ENCODE measurements around the gene TROAP. TPM values are rescaled to one million over a fixed set of nuclear protein-coding genes. Genes with fewer than 3 reads are reported as not detected.
"Not testable (repeated sequence)": the region's sequence is repeated elsewhere in the genome, so short reads cannot be mapped to it uniquely, and the experiment has no call there.

TROAP gene
- polyA plus RNA-seq, 1 donor = 11.4 TPM

DNA sequence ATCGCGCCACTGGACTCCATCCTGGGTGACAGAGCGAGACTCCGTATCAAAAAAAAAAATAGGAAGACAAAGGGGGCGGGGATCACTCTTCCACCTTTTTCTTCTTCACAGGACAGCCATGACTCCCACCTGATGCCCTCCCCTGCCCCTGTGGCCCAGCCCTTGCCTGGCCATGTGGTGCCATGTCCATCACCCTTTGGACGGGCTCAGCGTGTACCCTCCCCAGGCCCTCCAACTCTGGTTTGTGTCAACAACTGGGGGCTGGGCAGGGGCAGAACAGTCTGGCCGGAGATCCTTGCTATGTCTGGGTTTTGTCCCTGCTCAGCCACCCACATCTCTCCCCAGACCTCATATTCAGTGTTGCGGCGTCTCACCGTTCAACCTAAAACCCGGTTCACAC, 5.8 kb downstream of the TROAP start:
- no peak for DNase-seq (ENCODE audit: low read depth)

DNA sequence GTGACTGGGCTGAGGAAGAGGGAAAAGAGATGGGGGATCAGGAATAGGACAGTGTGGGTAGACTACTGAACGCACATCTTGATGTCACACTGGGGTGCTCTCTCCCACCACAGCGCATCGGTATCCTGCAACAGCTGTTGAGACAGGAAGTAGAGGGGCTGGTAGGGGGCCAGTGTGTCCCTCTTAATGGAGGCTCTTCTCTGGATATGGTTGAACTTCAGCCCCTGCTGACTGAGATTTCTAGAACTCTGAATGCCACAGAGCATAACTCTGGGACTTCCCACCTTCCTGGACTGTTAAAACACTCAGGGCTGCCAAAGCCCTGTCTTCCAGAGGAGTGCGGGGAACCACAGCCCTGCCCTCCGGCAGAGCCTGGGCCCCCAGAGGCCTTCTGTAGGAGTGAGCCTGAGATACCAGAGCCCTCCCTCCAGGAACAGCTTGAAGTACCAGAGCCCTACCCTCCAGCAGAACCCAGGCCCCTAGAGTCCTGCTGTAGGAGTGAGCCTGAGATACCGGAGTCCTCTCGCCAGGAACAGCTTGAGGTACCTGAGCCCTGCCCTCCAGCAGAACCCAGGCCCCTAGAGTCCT, 7.1 kb downstream of the TROAP start:
- DNase-seq (ENCODE audit: low read depth) = no peak

DNA sequence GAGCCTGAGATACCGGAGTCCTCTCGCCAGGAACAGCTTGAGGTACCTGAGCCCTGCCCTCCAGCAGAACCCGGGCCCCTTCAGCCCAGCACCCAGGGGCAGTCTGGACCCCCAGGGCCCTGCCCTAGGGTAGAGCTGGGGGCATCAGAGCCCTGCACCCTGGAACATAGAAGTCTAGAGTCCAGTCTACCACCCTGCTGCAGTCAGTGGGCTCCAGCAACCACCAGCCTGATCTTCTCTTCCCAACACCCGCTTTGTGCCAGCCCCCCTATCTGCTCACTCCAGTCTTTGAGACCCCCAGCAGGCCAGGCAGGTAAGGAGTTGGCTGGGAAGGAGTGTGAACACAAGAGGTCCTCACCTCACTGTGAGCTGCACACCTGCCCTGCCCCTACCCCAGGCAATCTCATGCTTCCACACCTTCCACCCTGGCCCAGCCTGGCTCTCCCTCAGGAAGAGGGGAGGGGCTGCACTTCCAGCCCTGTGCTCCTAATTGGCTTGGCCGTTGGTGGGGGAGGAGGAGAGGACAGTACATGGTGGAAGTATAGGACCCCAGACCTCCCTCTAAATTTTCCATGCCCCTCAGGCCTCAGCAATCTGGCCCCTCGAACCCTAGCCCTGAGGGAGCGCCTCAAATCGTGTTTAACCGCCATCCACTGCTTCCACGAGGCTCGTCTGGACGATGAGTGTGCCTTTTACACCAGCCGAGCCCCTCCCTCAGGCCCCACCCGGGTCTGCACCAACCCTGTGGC, 7.8 kb downstream of the TROAP start:
- DNase-seq (ENCODE audit: low read depth) = no peak

DNA sequence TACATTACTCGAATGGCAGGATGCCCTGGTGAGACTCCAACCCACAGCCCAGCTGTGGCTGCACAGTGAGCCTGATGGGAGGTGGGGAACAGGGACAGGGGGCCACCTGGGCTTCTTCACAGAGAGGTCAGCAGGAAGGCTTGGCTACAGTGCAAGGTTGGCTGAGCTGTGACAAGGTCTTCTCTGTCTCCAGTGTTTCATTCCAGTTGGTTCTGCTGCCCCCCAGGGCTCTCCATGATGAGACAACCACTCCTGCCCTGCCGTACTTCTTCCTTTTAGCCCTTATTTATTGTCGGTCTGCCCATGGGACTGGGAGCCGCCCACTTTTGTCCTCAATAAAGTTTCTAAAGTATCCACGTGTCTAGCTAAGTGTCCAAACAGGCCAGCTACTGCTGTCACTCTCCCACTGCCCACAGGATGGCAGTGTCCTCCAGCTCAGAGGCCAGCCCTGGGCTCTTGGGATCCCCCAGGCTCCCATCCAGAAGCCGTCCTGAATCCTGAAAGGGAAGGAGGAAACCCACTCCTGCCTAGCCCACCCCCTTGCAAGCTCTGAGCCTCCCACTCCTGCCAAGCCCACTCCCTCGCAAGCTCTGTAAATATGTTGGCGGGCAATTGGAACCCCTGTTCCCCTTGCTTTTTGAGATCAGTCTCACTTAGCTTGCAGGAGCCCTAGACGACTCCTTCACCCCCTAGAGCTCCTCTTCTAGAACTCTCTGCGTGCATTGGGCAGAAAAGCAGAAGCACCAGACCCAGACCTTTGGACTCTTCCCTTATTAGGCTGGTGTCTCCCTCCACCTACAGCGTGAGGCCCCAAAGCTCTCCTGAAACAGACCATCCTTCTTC, 8.5 kb downstream of the TROAP start:
- no peak for DNase-seq (ENCODE audit: low read depth)

DNA sequence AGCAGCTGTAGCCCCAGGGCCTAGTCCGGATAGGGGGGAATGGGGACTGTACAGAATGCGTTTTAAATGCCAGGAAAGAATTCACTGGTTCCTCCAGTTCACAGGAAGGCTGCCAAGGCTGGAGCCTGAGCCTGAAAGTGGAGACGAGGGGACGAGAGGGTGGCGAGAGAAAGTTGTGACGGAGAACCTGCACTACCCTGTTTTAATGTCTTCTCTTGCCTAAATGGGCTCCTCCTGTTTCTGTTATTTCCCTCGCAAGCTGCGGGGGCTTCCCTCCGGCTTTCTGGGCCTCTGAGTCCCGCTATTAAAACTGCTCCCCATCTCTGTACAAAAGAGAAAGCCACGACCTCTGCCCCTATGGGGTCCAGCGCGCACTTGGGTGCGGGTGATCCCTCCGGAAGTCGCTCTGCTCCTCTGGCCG, 9.4 kb downstream of the TROAP start:
- no peak for DNase-seq (ENCODE audit: low read depth)

DNA sequence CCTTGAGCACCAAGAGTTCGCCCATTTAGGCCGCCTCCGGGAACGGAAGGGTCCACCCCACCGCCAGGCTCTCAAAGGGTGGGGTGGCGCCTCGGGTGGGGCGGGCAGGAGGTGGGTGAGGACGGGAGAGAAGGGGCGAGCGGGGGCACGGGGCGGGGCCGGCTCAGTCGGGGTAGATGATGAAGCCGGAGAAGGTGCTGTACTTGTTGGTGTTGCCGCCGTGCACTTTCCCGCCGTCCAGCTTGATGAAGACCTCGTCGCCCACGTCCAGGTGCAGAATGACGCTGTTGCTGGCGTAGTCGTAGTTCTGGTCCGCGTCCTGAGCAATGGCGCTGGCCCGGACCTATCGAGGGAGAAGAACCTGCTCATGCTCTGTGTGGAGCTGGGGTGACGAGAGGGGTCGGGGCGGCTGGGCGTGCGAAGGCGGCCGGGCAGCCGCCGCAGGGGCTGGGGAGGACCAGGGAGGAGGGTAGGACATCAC, 9.9 kb downstream of the TROAP start:
- DNase-seq (ENCODE audit: low read depth) = no peak

DNA sequence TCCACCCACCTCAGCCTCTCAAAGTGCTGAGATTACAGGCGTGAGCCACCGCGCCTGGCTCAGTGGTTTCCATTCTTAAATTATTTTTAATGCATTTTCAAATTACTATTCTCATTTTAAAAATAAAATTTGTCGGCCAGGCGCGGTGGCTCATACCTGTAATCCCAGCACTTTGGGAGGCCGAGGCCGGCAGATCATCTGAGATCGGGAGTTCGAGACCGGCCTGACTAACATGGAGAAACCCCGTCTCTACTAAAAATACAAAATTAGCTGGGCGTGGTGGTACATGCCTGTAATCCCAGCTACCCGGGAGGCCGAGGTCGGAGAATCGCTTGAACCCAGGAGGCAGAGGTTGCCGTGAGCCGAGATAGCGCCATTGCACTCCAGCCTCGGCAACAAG, 10.7 kb downstream of the TROAP start:
- not testable (repeated sequence) for DNase-seq (ENCODE audit: low read depth)

DNA sequence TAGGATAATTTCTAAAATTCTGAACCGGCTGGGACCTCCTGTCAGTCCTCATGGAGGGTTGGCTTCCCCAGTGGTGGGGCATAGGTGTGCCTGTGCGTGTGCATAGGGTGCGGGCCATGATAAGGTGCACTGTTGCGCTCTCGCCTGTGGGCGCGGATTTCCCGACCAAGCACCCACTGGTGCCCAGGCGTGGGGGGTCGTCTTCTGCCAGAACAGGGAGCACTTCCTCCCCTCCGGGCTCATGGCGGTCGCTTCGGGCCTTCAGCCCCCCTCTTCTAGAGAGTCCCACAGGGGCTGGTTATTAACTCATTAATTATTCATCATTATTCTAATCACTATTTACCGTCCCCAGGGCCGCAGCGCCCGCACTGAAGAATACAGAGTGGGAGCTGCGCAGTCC, 11.2 kb downstream of the TROAP start:
- DNase-seq (ENCODE audit: low read depth) = no peak

DNA sequence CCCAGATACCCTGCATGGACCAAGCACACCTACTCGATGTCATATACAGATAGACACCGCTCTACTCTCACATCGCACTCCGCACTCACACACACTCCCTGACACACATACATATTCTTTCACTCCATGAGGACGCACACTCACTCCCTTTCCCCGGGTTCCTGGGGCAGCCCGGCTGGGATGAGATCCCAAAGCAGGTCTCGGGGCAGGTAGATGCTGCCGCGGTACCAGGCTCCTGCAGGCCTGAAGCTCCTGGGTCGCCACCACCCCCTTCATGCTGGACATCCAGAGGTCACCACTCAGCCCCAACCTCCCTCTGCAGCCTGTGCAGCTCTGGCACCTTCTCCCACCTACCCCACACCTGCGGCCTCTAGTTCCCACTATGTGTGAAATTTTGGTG, 11.6 kb downstream of the TROAP start:
- DNase-seq (ENCODE audit: low read depth) = no peak

DNA sequence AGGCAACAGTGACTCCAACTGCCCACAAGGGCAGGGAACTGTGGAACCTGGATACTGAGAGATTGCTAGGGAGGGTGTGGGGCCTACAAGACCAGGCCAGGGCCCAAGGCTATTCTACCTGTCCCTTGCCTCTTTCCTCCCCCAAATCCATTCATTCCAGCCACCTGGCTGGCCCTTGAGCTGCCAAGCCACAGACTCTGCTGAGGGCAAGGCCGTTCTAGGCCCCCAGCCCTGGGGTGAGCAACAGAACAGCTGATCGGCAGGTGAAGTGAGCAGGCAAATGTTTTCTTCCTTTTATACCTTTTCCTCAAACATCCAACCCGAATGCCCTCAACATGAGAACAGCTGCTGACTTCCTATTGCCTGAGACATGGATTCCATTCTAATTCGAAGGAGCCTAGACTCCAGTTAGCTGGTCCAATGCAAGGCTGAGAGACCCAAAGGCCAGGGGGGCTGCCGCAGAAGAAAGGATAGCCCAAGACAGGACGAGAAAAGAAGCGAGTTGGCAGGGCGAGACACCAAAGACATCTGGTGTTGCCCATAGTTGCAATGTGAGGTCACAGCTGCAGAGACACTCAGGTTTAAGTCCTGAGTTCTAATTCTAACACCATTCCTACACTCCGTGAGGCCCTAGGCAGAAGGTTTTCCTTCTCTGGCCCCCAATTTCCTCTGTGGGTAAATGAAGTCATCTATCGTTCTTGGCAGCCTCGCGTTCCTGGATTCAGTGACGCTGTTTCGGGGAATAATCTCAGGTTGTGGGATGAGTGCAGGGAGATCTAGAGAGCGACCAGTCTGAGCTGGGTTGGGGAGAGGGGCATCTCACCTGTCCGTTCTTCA, 12.3 kb downstream of the TROAP start:
- no peak for DNase-seq (ENCODE audit: low read depth)

DNA sequence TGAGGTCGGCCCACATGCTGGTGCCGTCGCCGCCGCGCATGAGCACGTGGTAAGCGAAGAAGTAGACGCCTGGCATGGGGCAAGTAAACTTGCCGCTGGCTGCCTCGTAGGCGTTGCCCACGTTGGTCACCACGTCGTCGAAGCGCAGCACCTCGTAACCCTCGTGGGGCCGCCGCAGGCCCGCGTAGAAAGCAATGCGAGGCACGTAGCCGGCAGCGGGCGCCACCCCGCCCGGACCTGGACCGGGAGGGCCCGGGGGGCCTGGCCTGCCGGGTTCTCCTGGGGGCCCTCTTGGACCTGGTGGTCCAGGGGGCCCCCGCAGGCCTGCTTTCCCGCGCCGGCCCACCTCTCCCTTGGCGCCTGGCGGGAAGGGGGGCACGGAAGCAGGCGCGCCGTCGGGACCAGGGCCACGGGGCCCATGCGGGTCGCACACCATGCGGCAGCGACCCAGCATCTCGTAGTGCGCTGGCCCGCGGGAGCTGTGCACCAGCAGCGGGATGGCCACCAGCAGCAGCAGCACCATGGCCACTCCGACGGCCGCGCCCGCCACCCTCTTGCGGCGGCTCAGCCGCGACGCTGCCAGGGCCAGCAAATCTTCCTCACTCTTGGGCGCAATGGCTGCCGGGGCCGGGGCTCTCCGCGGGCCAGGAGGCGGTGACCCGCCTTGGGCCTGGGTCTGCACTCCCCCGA, 13.0 kb downstream of the TROAP start:
- DNase-seq (ENCODE audit: low read depth) = no peak

DNA sequence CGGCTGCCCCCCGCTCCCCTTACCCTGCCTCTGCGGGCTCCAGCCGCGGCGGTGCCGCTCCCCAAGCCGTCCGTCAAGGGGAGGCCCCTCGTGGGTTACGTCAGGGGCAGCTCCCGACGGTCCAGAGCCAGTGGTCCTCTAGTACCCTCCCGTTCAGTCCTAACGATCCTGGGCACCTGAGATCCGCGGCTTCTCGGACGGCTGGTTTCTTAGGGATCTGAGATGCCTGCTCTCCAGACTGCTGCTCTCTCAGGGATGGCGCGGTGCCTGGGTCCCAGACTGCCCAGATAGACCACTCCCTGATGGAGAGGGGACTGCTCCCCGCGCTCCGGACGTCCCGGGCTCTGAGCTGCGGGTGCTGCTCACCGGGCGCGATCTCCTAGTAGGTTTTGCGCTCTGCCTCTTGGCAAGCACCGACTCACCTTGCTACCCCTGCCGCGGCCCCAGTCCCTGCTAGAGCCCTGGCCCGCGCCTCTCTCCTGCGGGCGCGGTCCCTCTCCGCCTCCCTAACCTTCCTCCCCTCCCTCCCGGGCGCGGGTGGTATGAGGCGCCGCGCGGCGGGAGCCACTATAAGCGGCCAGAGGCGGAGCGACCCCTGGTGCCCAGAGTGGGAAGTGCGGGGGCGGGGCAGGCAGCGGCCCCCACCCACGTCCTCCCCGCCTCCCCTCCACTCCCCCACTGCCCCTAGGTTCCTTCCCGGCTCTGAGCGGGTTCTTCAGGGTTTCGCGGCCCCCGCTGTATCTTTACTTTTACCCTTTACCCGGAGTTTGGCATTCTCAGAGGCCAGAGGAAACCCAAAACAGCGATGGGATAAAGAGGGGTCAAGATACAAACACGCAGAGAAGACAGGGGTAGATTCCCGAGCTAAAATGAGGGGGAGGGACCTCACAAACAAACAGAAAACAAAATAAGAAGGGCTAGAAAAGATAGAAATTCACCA, 13.9 kb downstream of the TROAP start, which contains the start of gene C1QL4:
Gene C1QL4 (minus strand): TSS at position 544 of the 940 bp plus-strand sequence. CDS start 711 bp downstream, outside the sequence.
- DNase-seq (ENCODE audit: low read depth) = no peak

DNA sequence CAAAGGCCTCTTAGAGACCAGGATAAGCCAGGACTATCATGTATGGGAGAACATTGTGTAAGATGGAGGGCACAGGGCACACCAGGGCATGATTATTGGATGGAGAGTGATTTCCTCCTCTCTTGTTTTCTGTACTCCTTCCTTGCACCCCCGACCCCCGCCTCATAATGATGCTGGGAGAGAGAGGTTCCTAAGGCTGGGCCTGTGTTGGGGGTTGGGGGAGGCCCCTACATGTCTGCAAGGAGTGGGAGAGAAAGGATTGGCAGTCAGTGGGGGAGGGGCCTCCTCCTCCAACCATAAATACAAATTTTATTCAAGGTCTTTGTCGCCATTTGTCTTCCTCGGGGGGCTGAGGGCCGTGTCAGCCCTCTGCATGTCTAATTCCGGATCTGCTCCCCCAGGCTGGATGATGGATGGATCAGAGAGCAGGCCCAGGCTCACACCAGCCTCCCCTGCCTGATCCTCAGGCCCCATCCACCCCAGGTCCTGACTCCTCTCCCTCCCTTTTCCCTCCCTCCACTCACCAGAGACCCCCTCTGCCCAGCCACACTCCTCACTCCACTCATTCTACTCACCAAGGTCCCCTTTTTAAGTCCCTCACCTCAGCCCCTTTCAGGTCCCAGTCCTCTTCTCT, 15.9 kb downstream of the TROAP start:
- DNase-seq (ENCODE audit: low read depth) = no peak

DNA sequence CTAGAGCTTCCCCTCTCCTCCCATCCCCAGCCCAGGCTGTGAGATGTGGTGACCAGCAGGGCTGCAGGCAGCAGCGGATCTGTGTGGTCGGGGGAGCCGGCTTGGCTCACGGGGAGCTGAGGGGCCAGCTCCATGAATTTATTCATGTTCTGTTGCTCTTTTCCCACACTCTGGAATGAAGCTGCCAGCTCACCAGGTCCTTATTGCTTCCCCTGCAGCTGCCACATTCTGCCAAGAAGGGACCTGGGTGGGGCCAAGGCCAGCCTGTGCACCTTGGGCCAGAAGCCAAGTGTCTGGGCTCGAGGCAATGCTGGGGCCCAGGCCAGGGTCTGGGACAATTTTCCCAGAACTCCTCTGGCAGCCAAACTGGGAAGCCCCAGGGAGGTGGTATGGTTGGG, 16.4 kb downstream of the TROAP start:
- DNase-seq (ENCODE audit: low read depth) = no peak

DNA sequence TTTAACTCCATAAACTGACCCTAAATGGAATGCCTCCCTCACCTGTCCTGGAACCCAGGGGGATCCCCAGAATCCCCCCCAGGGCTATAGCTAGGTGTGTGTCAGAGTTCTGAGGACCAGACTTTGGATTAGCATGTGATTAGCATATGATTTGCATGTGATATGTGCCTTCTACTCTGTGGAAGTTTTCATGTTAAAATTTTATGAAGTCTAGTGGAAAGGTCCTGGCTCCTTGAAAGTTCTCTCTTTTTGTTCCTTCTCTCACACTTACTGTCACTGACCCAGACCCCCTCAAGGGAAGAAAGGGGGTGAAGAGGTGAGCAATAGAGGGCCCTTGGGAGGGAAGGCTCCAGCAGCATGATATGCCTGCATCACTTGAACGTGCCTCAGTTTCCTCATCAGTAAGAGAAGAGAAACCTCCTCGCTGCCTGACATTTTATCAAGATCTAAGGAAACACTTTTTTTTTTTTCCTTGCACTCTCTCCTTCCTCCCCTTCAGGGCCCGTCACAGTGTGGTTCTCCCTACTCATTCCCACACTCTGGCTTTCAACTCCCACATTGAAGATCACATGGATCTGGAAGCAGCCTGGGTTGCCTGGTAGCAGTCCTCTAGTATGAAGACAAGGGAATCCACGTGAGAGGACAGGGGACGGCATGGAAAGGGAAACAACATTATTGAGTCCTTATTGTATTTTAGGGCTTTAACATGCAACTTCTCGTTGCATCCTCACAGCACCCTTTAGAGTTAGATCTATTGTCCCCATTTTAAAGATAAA, 17.2 kb downstream of the TROAP start:
- no peak for DNase-seq (ENCODE audit: low read depth)

DNA sequence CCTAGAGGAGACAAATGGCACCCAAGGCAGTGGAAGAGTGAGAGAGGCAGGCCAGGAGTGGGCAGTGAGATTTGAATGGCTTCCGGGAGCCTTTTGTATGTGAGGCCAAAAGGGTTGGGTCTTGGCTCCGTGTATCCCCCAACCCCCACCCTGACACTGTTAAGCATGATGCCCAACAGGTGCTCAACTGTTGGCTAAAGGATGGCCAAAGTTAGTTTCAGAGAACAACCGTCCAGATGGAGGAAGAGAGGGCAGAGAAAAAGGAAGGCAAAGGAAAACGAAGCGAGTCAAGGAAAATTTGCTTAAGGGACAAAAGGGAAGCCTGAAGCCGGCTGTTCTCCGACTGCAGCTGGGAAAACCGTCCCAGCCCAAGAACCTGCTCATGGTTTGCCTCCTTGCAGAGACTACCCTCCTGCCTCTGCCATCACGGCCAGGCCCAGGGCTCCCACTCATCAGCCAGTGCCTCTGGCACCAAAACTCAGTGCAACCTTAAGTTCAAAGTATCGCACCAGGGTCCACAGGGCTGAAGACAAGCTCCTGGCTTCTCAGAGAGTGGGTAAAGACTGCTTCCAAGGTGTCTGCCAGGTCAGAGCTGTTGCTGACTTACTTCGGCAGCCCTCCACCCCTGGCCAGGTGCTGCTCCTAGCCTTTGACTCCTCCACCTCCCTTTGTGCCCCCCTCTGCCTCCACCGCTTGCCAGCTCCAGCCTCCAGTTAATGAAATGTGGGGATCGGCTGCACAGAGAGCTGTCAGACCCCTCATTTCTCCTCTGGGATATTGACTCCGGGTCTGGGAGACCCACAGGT, 18.1 kb downstream of the TROAP start:
- DNase-seq (ENCODE audit: low read depth) = no peak

DNA sequence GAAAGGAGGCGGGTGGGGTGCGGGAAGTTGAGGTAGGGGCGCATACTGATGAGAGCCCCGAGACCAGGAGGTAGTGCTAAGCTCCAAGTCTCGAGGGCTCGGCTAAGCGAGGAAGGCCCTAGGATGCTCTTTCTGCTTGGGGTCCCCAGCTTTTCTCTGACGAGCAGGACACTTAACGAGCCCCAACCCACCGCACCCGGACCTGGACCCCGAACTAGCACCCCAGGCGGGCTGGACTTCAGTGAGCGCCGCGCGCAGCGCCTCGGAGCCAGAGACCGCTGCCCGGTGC, 18.7 kb downstream of the TROAP start:
- DNase-seq (ENCODE audit: low read depth) = no peak
